HCT116 (cell line): ENCODE measurements around the gene GEMIN7. TPM values are rescaled to one million over a fixed set of nuclear protein-coding genes. Genes with fewer than 3 reads are reported as not detected.

Experiments used
- ATAC-seq: fragments of 200-7000 bp; cut with Tn5 transposase; 2 replicates; pipeline ENCODE4 v1.9.1; 2020; ENCODE audit warnings: mild to moderate bottlenecking, moderate library complexity
- BruUV-seq: library from RNA; stranded (reverse); fragments of 400-500 nt; replicated peaks from 2 replicates; lab custom pipeline; 2021; lab: Mats Ljungman, UMichigan
- CTCF ChIA-PET: fragments of 300-600 bp; sonication (Branson Sonifier 250); formaldehyde crosslinking; loops from one replicate; lab custom pipeline; 2021; ENCODE audit warnings: antibody characterized with exemption; lab: Charles Lee
- POLR2A ChIA-PET: fragments of 300-600, 350-600 bp; sonication (Branson Sonifier 250); formaldehyde crosslinking; loops from one replicate; lab custom pipeline; 2021; ENCODE audit warnings: antibody characterized with exemption; lab: Charles Lee
- RAD21 ChIA-PET, 2 experiments: fragments of 300-600 bp; sonication (Branson Sonifier 250); formaldehyde crosslinking; loops; one replicate each; lab custom pipeline; 2023; ENCODE audit warnings: low total read pairs in 2 of 2; ENCODE audit not compliant: uncharacterized antibody in 2 of 2, unreplicated experiment in 2 of 2, low non-redundant PET in 1 of 2; lab: Charles Lee
- DNase-seq: peaks from one replicate; pipeline ENCODE4 v3.0.0-alpha.2; 2010; ENCODE audit warnings: low read depth, low spot score
- H2AFZ ChIP-seq: fragments of 200-600 bp; shearing (Covaris generic), sonication (generic); 2 replicates; pipeline ENCODE4 v1.6.1; 2017; ENCODE audit warnings: low read depth, mixed run types, mixed read lengths, antibody characterized with exemption, low read length; ENCODE audit not compliant: poor library complexity, severe bottlenecking
- H3K27ac ChIP-seq: 2 replicates; pipeline ENCODE4 v1.5.1; 2012; ENCODE audit warnings: low read depth, low read length
- H3K27me3 ChIP-seq: fragments of 200-600 bp; sonication (generic); 2 replicates; pipeline ENCODE4 v1.6.1; 2016; ENCODE audit warnings: mixed run types, low read length, mixed read lengths; ENCODE audit not compliant: insufficient read depth
- H3K36me3 ChIP-seq, 2 experiments: fragments of 200-500 bp in 1 of 2; fragments of 200-600 bp in 1 of 2; sonication (Bioruptor generic) in 1 of 2; sonication (generic) in 1 of 2; 2 replicates each; pipeline versions ENCODE4 v1.5.1 to v1.6.1; 2014 to 2016; ENCODE audit warnings: low read length in 2 of 2, inconsistent platforms in 1 of 2, mixed read lengths in 1 of 2, mixed run types in 1 of 2; ENCODE audit not compliant: insufficient read depth in 2 of 2, control insufficient read depth in 1 of 2
- H3K4me1 ChIP-seq, 2 experiments: fragments of 200-600 bp in 1 of 2; sonication (generic) in 1 of 2; 2 replicates each; pipeline versions ENCODE4 v1.5.1 to v1.6.1; 2012 to 2017; ENCODE audit warnings: low read length in 2 of 2, inconsistent platforms in 1 of 2, mild to moderate bottlenecking in 1 of 2, mixed read lengths in 1 of 2, mixed run types in 1 of 2, moderate library complexity in 1 of 2; ENCODE audit not compliant: insufficient read depth in 2 of 2, control insufficient read depth in 1 of 2
- H3K4me2 ChIP-seq: fragments of 200-600 bp; sonication (generic); 2 replicates; pipeline ENCODE4 v1.6.1; 2017; ENCODE audit warnings: mixed run types, low read length, mixed read lengths
- H3K4me3 ChIP-seq, 2 experiments: fragments of 200-600 bp in 1 of 2; sonication (generic) in 1 of 2; replicated peaks in 1 of 2; 2 replicates each; pipeline ENCODE4 v1.5.1; 2011 to 2016; ENCODE audit warnings: low read length in 2 of 2, control low read depth in 1 of 2, low read depth in 1 of 2, mild to moderate bottlenecking in 1 of 2, mixed read lengths in 1 of 2, mixed run types in 1 of 2
- H3K79me2 ChIP-seq: fragments of 200-600 bp; sonication (generic); 2 replicates; pipeline ENCODE4 v1.6.1; 2017; ENCODE audit warnings: mild to moderate bottlenecking, mixed run types, low read length, moderate library complexity, mixed read lengths; ENCODE audit not compliant: insufficient read depth
- H3K9ac ChIP-seq: fragments of 200-600 bp; sonication (generic); 2 replicates; pipeline ENCODE4 v1.6.1; 2016; ENCODE audit warnings: low read length, mixed read lengths
- H3K9me2 ChIP-seq: fragments of 200-600 bp; sonication (generic), shearing (Covaris generic); 2 replicates; pipeline ENCODE4 v1.6.1; 2017; ENCODE audit warnings: mixed run types, mild to moderate bottlenecking, moderate library complexity; ENCODE audit not compliant: insufficient read depth
- H3K9me3 ChIP-seq, 2 experiments: fragments of 200-500 bp in 1 of 2; fragments of 200-600 bp in 1 of 2; sonication (Bioruptor generic) in 1 of 2; sonication (generic) in 1 of 2; 2 replicates each; pipeline ENCODE4 v1.6.1; 2014 to 2017; ENCODE audit warnings: low read length in 2 of 2, mixed read lengths in 2 of 2, inconsistent platforms in 1 of 2, low read depth in 1 of 2, mild to moderate bottlenecking in 1 of 2, mixed run types in 1 of 2, moderate library complexity in 1 of 2; ENCODE audit not compliant: control insufficient read depth in 1 of 2, insufficient read depth in 1 of 2
- H4K20me1 ChIP-seq: fragments of 200-600 bp; sonication (generic), shearing (Covaris generic); 2 replicates; pipeline ENCODE4 v1.6.1; 2017; ENCODE audit warnings: mixed run types, mild to moderate bottlenecking, moderate library complexity; ENCODE audit not compliant: insufficient read depth
- CBX3 ChIP-seq: IDR thresholded peaks from 2 replicates; pipeline ENCODE4 v1.6.1; 2012; ENCODE audit warnings: low read depth
- CEBPB ChIP-seq: IDR thresholded peaks from 2 replicates; pipeline ENCODE4 v1.6.1; 2012; ENCODE audit warnings: low read depth
- EZH2 ChIP-seq: fragments of 200-600 bp; sonication (generic); IDR thresholded peaks from 2 replicates; pipeline ENCODE4 v1.6.1; 2017; ENCODE audit warnings: antibody characterized with exemption, mixed run types
- EZH2phosphoT487 ChIP-seq: fragments of 200-600 bp; IDR thresholded peaks from 2 replicates; pipeline ENCODE4 v1.6.1; 2018; ENCODE audit warnings: antibody characterized with exemption, borderline replicate concordance
- FOSL1 ChIP-seq: IDR thresholded peaks from 2 replicates; pipeline ENCODE4 v1.6.1; 2012; ENCODE audit warnings: low read depth
- MAX ChIP-seq: IDR thresholded peaks from 2 replicates; pipeline ENCODE4 v1.6.1; 2012
- RAD21 ChIP-seq: IDR thresholded peaks from 2 replicates; pipeline ENCODE4 v1.6.1; 2012; ENCODE audit warnings: low read depth, mild to moderate bottlenecking
- REST ChIP-seq: IDR thresholded peaks from 2 replicates; pipeline ENCODE4 v1.6.1; 2012; ENCODE audit warnings: low read depth
- SIN3A ChIP-seq: IDR thresholded peaks from 2 replicates; pipeline ENCODE4 v1.6.1; 2012; ENCODE audit warnings: low read depth
- SP1 ChIP-seq: IDR thresholded peaks from 2 replicates; pipeline ENCODE4 v1.6.1; 2012; ENCODE audit warnings: low read depth
- SRF ChIP-seq: IDR thresholded peaks from 2 replicates; pipeline ENCODE4 v1.6.1; 2012; ENCODE audit warnings: low read depth
- TCF7L2 ChIP-seq: IDR thresholded peaks from 2 replicates; pipeline ENCODE4 v1.7.0; 2011; ENCODE audit warnings: borderline replicate concordance, inconsistent platforms; ENCODE audit not compliant: insufficient read depth, insufficient read length; ENCODE audit errors: extremely low read depth
- YY1 ChIP-seq: IDR thresholded peaks from 2 replicates; pipeline ENCODE4 v1.6.1; 2011; ENCODE audit warnings: low read length, low read depth, moderate library complexity, mild to moderate bottlenecking; ENCODE audit not compliant: insufficient replicate concordance; ENCODE audit errors: extremely low read depth
- ZNF274 ChIP-seq: fragments of 200-500 bp; sonication (Bioruptor generic); IDR thresholded peaks from 2 replicates; pipeline ENCODE4 v1.6.1; 2014; ENCODE audit warnings: mild to moderate bottlenecking, low read depth, low read length, inconsistent platforms
- intact Hi-C: fragments of 100-400 bp; cut with micrococcal nuclease; formaldehyde crosslinking; loops from 2 replicates; pipeline ENCODE4 v1.10.0; 2022
- total RNA-seq: library from RNA; stranded (reverse); gene quantifications from one replicate; pipeline ENCODE4 v1.2.1, GENCODE V29; 2021; ENCODE audit not compliant: unreplicated experiment

GEMIN7 gene
- total RNA-seq, 1 experiment from 2014 or later: 35.4 TPM

- Histone ChIP-seq H3K4me1 (peaks cover 7 to 27% of the 10 kb centered on the region in 2 experiments), H3K9me3 (no peaks in the 10 kb centered on the region), H2AFZ (no peak overlapping the region), H3K79me2 (peaks cover 98% of the 10 kb centered on the region), H3K36me3 (peaks cover 32 to 33% of the 10 kb centered on the region in 2 experiments), H3K27ac (no peak overlapping the region), H4K20me1 (peaks cover 4% of the 10 kb centered on the region; the same call in 1 of the 2 replicates), H3K9me2 (no peaks in the 10 kb centered on the region), H3K9ac (no peak overlapping the region), H3K4me3 (no peak overlapping the region), H3K4me2 (no peak overlapping the region), H3K27me3 (no peaks in the 10 kb centered on the region)
- ATAC-seq (no peak), DNase-seq (no peak)
- intact Hi-C loops: no loop called here
- ChIA-PET RAD21 (no interaction called here), POLR2A (no interaction called here), CTCF (interaction anchor here (1.8 kb wide), 1 partner anchor 12 kb away, joined by 7 read pairs; no protein-coding TSS in a partner anchor)
- BruUV-seq: no TSS peak
- no peak for TF ChIP-seq YY1
- TF ChIP-seq REST: no peak
- TF ChIP-seq SIN3A: no peak
- no peak for TF ChIP-seq FOSL1
- TF ChIP-seq MAX: no peak
- no peak for TF ChIP-seq RAD21
- TF ChIP-seq CBX3: no peak
- TF ChIP-seq EZH2phosphoT487: no peak
- TF ChIP-seq SRF: no peak
- TF ChIP-seq CEBPB: no peak
- no peak for TF ChIP-seq TCF7L2
- no peak for TF ChIP-seq EZH2
- TF ChIP-seq SP1: no peak
- no peak for TF ChIP-seq ZNF274
Measured at GRCh38 chr19:45047188-45047797, 31.8 kb upstream of the GEMIN7 start.
